KOPT-K1 (cell line): ENCODE measurements around the gene TFIP11.
A peak's percentile ranks its signal among the peaks of the same experiment; 100 is the strongest.

Source experiments
- H3K27ac ChIP-seq: fragments of 200-600 bp; sonication (generic); 2 replicates; pipeline ENCODE4 v1.5.1; 2016; ENCODE audit warnings: antibody characterized with exemption, mild to moderate bottlenecking, low read depth, low read length; ENCODE audit not compliant: poor library complexity, severe bottlenecking
- H3K36me3 ChIP-seq: fragments of 200-600 bp; sonication (generic); 2 replicates; pipeline ENCODE4 v1.5.1; 2017; ENCODE audit warnings: antibody characterized with exemption, mild to moderate bottlenecking, low read length, moderate library complexity; ENCODE audit not compliant: insufficient read depth
- H3K9me3 ChIP-seq: fragments of 200-600 bp; sonication (generic); 2 replicates; pipeline ENCODE4 v1.5.1; 2017; ENCODE audit warnings: antibody characterized with exemption, low read length, mild to moderate bottlenecking; ENCODE audit not compliant: insufficient read depth, poor library complexity, severe bottlenecking

TFIP11 gene

GRCh38 chr22:26482161-26482560 is 30.1 kb downstream of the TFIP11 start:
- H3K36me3 ChIP-seq, result peaks cover 27% of the 10 kb centered on the region
- no peaks in the 10 kb centered on the region for H3K9me3 ChIP-seq
- peak overlapping the region; percentile 92 for H3K27ac ChIP-seq

- Histone ChIP-seq H3K27ac (peak overlapping the region; percentile 92), H3K36me3 (peaks cover 29% of the 10 kb centered on the region), H3K9me3 (no peaks in the 10 kb centered on the region)
Measured at GRCh38 chr22:26481694-26482093, 30.6 kb downstream of the TFIP11 start.

- Histone ChIP-seq H3K36me3 (peaks cover 29% of the 10 kb centered on the region), H3K27ac (peak overlapping the region; percentile 92)
Measured at GRCh38 chr22:26481112-26481693, 31.1 kb downstream of the TFIP11 start.

GRCh38 chr22:26480611-26480932 is 31.7 kb downstream of the TFIP11 start:
- Histone ChIP-seq H3K9me3 (no peaks in the 10 kb centered on the region), H3K27ac (peak overlapping the region; percentile 92), H3K36me3 (peaks cover 29% of the 10 kb centered on the region)

More at GRCh38 chr22:26481112-26481693, 31.1 kb downstream of the TFIP11 start:
- H3K9me3 ChIP-seq, result no peaks in the 10 kb centered on the region

DNA sequence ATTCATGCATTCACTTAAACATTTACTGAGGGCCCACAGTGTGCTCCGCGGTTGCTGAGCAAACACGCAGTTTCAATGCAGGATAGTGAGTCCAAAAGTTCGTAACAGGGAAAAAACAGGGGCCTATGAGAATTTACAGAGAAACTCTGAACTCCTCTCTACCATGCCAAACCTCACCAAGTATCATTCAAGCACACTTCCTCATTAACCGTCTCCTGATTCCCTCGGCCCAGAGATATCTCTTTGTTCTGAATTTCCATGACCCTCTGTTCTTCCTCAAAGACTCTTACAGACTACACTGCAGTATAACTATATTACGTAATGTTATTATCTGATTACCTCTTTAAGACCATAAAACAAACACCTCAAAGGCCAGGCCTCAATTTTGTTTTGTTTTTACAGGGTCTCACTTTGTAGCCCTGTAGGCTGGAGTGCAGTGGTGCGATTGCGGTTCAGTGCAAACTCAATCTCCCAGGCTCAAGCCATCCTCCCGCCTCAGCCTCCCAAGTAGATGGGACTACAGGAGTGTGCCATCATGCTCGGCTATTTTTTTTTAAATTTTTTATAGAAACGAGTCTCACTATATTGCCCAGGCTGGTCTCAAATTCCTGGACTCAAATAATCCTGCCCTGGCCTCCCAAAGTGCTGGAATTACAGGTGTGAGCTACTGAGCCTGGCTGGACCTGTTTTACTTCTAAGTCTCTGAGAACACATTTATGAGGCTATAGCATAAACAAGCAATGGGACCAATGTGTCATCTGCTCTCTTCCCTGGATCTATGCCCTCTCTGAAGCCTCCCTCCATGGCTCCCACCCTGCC is 32.3 kb downstream of the TFIP11 start:
- no peaks in the 10 kb centered on the region for H3K9me3 ChIP-seq
- peak overlapping the region; percentile 92 for H3K27ac ChIP-seq
- peaks cover 31% of the 10 kb centered on the region for H3K36me3 ChIP-seq

DNA sequence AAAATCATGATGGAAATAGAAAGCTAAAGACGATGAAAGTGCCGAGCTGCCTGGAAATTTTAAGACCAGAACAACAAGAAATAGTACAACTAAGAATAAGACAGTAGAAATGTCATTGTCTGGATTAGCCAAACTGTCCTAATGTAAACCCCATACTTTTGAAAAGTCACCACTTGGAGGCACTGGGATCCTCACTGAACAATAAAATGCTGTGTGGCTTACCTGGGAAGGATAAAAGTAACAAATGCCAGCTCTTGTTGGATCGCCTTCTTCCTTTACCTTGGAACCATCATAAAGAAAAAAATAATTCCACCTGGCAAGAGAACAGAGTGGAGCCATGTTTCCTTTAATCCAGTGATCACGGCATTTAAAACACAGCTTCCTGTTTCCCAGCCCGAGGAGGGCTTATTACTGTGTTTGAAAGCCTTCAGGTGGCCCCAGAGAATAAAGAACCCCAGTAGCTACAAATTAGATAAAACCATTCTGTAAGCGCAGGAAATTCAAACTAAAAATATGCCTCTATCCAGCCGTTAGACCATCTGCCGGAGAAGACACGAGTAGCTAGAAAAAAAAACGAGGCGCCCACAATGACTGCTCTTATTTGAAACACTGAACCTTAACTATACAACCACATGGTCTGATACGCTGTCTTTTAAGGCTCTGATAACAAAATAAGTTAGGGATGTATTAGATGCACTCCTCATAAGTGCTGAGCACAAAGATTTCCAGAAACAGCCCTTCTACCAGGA is 33.1 kb downstream of the TFIP11 start:
- Histone ChIP-seq H3K36me3 (peaks cover 39% of the 10 kb centered on the region), H3K27ac (peak overlapping the region; percentile 92), H3K9me3 (no peaks in the 10 kb centered on the region)

GRCh38 chr22:26477341-26477731 is 34.9 kb downstream of the TFIP11 start:
- Histone ChIP-seq H3K36me3 (peaks cover 58% of the 10 kb centered on the region), H3K9me3 (no peaks in the 10 kb centered on the region), H3K27ac (peak overlapping the region; percentile 20)

DNA sequence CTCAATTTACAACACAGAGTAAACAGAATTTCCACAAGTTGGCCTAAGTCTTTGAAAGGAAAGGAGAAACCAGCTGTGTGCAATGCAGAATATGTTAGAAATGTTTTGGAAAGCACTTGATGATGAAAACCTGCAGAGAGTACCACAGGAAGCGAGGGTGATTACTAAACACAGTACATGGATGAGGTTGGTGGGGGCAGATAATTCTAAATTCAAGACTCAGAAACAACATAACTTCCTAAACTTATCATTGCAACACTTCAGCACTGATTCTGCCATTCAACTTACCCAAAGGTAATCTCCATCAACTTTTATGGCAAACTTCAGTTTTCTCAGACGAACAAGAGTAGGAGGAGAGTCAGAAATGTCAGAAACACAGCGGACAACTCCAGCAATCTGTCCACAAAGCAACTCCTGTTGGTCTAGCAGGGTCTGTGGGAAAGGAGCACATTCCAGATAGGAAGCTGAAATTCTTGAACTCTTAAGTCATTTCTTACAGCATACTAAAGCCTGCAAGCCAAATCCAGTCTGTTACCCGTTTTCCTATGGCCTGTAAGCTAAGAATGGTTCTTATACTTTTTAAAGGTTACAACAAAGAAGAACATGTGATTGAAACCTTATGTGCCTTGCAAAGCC is 35.5 kb downstream of the TFIP11 start:
- Histone ChIP-seq H3K36me3 (peaks cover 63% of the 10 kb centered on the region), H3K27ac (peak overlapping the region; percentile 20), H3K9me3 (no peaks in the 10 kb centered on the region)

DNA sequence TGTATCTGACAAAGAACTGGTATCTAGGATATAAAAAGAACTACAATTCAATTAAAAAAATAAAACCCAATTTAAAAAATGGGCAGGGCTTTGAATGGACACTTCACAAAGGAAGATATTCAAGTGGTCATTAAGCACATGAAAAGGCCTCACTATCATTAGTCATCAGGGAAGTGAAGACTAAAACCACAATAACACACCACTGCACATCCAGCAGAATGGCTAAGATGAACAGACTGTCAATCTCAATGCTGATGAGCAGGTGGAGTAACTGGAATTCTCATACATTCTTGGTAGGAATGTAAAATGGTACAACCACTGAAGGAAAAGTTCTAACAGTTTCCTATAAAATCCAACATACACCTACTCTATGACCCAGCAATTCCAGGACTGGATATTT is 37.6 kb downstream of the TFIP11 start:
- peaks cover 84% of the 10 kb centered on the region for H3K36me3 ChIP-seq
- no peak overlapping the region for H3K27ac ChIP-seq
- H3K9me3 ChIP-seq, result no peaks in the 10 kb centered on the region

- Histone ChIP-seq H3K36me3 (peaks cover 96% of the 10 kb centered on the region), H3K9me3 (no peaks in the 10 kb centered on the region), H3K27ac (no peak overlapping the region)
Measured at GRCh38 chr22:26471522-26471921, 40.8 kb downstream of the TFIP11 start.

GRCh38 chr22:26470807-26471206 is 41.5 kb downstream of the TFIP11 start:
- Histone ChIP-seq H3K36me3 (peaks cover 96% of the 10 kb centered on the region), H3K9me3 (no peaks in the 10 kb centered on the region), H3K27ac (no peak overlapping the region)

DNA sequence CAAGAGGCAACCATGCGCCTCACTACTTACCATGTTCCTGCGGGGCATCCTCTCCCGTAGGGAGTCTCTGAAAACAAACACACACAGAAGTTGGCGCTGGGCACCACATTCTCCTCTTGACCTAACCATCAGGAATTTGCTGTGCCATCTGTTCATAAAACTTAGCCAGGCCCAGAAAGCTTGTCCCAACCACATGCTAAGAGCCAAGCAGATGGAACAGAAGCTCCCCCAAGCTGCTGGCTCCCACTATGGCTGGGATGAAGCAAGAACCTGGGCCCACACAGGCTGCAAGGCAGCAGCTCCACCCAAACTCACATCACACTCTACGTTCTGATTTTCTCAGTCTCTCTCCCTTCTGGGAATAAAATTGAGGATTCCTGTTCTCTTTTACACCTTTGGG is 46.1 kb downstream of the TFIP11 start:
- no peaks in the 10 kb centered on the region for H3K9me3 ChIP-seq
- peaks cover 98% of the 10 kb centered on the region for H3K36me3 ChIP-seq
- H3K27ac ChIP-seq, result no peak overlapping the region

GRCh38 chr22:26464312-26464711 is 48.0 kb downstream of the TFIP11 start:
- Histone ChIP-seq H3K27ac (no peak overlapping the region), H3K36me3 (peaks cover 98% of the 10 kb centered on the region), H3K9me3 (no peaks in the 10 kb centered on the region)

DNA sequence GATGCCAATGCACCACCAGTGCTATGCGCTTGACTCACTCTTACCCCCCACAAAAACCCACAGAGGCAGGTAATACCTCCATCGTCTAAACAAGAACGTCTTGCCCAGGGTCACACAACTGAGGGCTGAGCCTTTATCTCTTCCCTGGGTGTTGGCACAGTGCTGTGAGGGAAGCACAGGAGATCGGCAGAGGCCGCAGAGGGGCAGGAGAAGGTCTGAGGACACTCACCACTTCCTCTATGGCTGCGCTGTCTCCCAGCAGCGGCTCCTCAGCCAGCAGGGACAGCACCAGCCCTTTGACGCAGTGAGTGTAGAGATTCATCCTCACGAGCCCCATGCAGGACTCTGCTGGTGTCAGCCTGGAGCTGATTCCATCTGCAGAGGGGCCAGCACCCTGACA is 48.6 kb downstream of the TFIP11 start:
- peaks cover 98% of the 10 kb centered on the region for H3K36me3 ChIP-seq
- H3K27ac ChIP-seq, result no peak overlapping the region

GRCh38 chr22:26463101-26463661 is 49.1 kb downstream of the TFIP11 start:
- Histone ChIP-seq H3K27ac (no peak overlapping the region), H3K9me3 (no peaks in the 10 kb centered on the region), H3K36me3 (peaks cover 98% of the 10 kb centered on the region)

More for the DNA sequence above, 48.6 kb downstream of the TFIP11 start:
- H3K9me3 ChIP-seq, result no peaks in the 10 kb centered on the region
